Measurements from ENCODE around the gene ZNF768.

- TF ChIP-seq CTCF (IDR thresholded peaks at IDR 0.05): no peak
- no peak for TF ChIP-seq POLR2A (IDR thresholded peaks at IDR 0.05)
These were observed 1.5 kb downstream of the ZNF768 start for GRCh38 chr16:30524575-30525568.
